HEK293 (cell line): ENCODE data around the gene ABHD15.

ENCODE experiments used
- CTCF ChIA-PET: fragments of 350-600 bp; formaldehyde crosslinking; extraction: SDS; loops from one replicate; lab custom pipeline; 2021; ENCODE audit warnings: antibody characterized with exemption; lab: Yijun Ruan, JAX
- POLR2A ChIA-PET: fragments of 300-600 bp; formaldehyde crosslinking; extraction: SDS; loops from one replicate; lab custom pipeline; 2020; ENCODE audit warnings: antibody characterized with exemption, inconsistent platforms; lab: Yijun Ruan, JAX
- H3K27ac ChIP-seq: fragments of 200-500 bp; sonication (Bioruptor generic); 2 replicates; pipeline ENCODE4 v1.5.1; 2014; ENCODE audit warnings: low read depth, low read length, control low read depth, inconsistent platforms; ENCODE audit errors: extremely low read depth
- H3K36me3 ChIP-seq, 2 experiments: fragments of 200-500 bp in 1 of 2; sonication (Bioruptor generic) in 1 of 2; 1 replicate in 1 of 2; 2 replicates in 1 of 2; pipeline ENCODE4 v1.5.1; 2014 to 2017; ENCODE audit warnings: inconsistent platforms in 2 of 2, low read length in 2 of 2; ENCODE audit not compliant: control insufficient read depth in 2 of 2, insufficient read depth in 1 of 2
- H3K4me1 ChIP-seq: fragments of 200-500 bp; sonication (Bioruptor generic); 2 replicates; pipeline ENCODE4 v1.5.1; 2014; ENCODE audit warnings: mild to moderate bottlenecking, low read length, inconsistent platforms; ENCODE audit not compliant: control insufficient read depth, insufficient read depth
- H3K4me3 ChIP-seq: 2 replicates; pipeline ENCODE4 v1.5.1; 2011; ENCODE audit warnings: low read depth, mild to moderate bottlenecking, control low read depth, low read length, moderate library complexity
- H3K9me3 ChIP-seq: fragments of 200-500 bp; sonication (Bioruptor generic); 2 replicates; pipeline ENCODE4 v1.5.1; 2014; ENCODE audit warnings: low read depth, low read length, inconsistent platforms; ENCODE audit not compliant: control insufficient read depth, insufficient read depth
- EGR2 ChIP-seq: fragments of 450-650 bp; formaldehyde crosslinking; IDR thresholded peaks from 2 replicates; pipeline ENCODE4 v1.5.1; 2016; ENCODE audit warnings: low read depth, missing biosample characterization, missing genetic modification characterization
- GLIS2 ChIP-seq: fragments of 450-650 bp; formaldehyde crosslinking; IDR thresholded peaks from 2 replicates; pipeline ENCODE4 v1.5.1; 2016; ENCODE audit warnings: missing biosample characterization, missing genetic modification characterization
- SETDB1 ChIP-seq: IDR thresholded peaks from one replicate; pipeline ENCODE4 v1.6.1; 2017; ENCODE audit warnings: mild to moderate bottlenecking, low read length, moderate library complexity, mixed read lengths; ENCODE audit not compliant: insufficient read length
- SP2 ChIP-seq: fragments of 450-650 bp; formaldehyde crosslinking; IDR thresholded peaks from 2 replicates; pipeline ENCODE4 v1.5.1; 2016; ENCODE audit warnings: missing biosample characterization, missing genetic modification characterization
- SP3 ChIP-seq: fragments of 450-650 bp; formaldehyde crosslinking; IDR thresholded peaks from 2 replicates; pipeline ENCODE4 v1.5.1; 2016; ENCODE audit warnings: missing biosample characterization, missing genetic modification characterization
- YY1 ChIP-seq: fragments of 450-650 bp; formaldehyde crosslinking; IDR thresholded peaks from 2 replicates; pipeline ENCODE4 v1.5.1; 2018; ENCODE audit warnings: missing biosample characterization, missing genetic modification characterization
- YY2 ChIP-seq: fragments of 450-650 bp; formaldehyde crosslinking; IDR thresholded peaks from 2 replicates; pipeline ENCODE4 v1.5.1; 2016; ENCODE audit warnings: missing biosample characterization, missing genetic modification characterization
- ZFHX2 ChIP-seq: fragments of 450-650 bp; formaldehyde crosslinking; conservative IDR thresholded peaks from 2 replicates; pipeline ENCODE4 v1.5.1; 2016; ENCODE audit warnings: missing biosample characterization, missing genetic modification characterization
- ZIC2 ChIP-seq: fragments of 450-650 bp; formaldehyde crosslinking; IDR thresholded peaks from 2 replicates; pipeline ENCODE4 v1.5.1; 2016; ENCODE audit warnings: missing biosample characterization, missing genetic modification characterization
- ZNF10 ChIP-seq: fragments of 450-650 bp; formaldehyde crosslinking; IDR thresholded peaks from 2 replicates; pipeline ENCODE4 v1.5.1; 2017; ENCODE audit warnings: missing biosample characterization, missing genetic modification characterization
- ZNF112 ChIP-seq: fragments of 450-650 bp; formaldehyde crosslinking; IDR thresholded peaks from 2 replicates; pipeline ENCODE4 v1.5.0; 2017; ENCODE audit warnings: missing biosample characterization, missing genetic modification characterization
- ZNF24 ChIP-seq: fragments of 450-650 bp; formaldehyde crosslinking; IDR thresholded peaks from 2 replicates; pipeline ENCODE4 v1.5.1; 2016; ENCODE audit warnings: missing biosample characterization, missing genetic modification characterization
- ZNF248 ChIP-seq: fragments of 450-650 bp; formaldehyde crosslinking; IDR thresholded peaks from 2 replicates; pipeline ENCODE4 v1.5.1; 2017; ENCODE audit warnings: missing biosample characterization, missing genetic modification characterization
- ZNF792 ChIP-seq: fragments of 450-650 bp; formaldehyde crosslinking; IDR thresholded peaks from 2 replicates; pipeline ENCODE4 v1.5.1; 2016; ENCODE audit warnings: missing biosample characterization, missing genetic modification characterization
- TF ChIP-seq, protein P1 (sequence below): fragments of 450-650 bp; formaldehyde crosslinking; IDR thresholded peaks from 2 replicates; pipeline ENCODE4 v1.5.1; 2016; ENCODE audit warnings: missing biosample characterization, missing genetic modification characterization
- TF ChIP-seq, protein P2 (sequence below): fragments of 450-650 bp; formaldehyde crosslinking; IDR thresholded peaks from 2 replicates; pipeline ENCODE4 v1.5.1; 2016; ENCODE audit warnings: missing biosample characterization, missing genetic modification characterization
- TF ChIP-seq, protein P3 (sequence below): fragments of 450-650 bp; formaldehyde crosslinking; IDR thresholded peaks from 2 replicates; pipeline ENCODE4 v1.5.1; 2016; ENCODE audit warnings: missing biosample characterization, missing genetic modification characterization

ABHD15 gene

DNA sequence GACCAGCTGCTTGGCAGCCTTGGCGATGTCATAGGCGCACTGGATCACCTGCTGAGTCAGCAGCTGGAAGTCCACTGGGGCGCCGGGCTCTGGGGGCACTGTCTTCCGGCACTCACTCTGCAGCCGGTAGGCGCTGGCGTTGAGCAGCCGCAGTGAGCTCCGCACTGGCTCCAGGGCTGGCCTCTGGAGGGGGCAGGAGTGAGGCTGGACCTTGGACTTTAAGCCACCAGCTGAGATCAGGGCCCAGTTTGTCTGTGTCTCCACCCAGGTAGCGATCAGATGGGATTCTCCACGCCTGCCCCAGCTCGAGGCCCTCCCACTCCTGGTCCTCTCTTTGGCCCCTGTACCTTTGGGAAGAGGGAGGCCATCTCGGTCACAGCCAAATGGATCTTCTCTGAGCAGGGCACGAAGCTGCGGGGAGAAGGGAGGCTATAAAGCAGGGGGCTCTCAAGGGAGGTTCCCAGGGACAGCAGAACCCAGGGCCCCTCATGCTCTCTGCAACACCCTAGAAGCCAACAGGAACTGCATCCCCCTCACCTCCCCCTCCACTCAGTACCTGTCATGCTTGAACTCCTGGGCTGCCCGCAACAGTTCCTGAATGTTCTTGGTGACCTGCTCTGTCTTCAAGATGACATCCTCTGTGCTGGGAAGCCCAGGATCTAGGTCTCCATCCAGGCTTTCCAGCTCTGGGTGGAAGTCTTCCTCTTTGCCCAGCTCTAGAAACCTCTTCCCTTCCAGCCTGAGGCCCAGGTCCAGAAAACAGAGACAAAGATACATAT is 8.1 kb upstream of the ABHD15 start:
- H3K4me1 ChIP-seq = no peaks in the 10 kb centered on the region
- H3K9me3 ChIP-seq = no peaks in the 10 kb centered on the region
- H3K27ac ChIP-seq = no peak overlapping the region
- ChIA-PET POLR2A (interaction anchor here (0.5 to 2.7 kb wide), 6 partner anchors 10 to 268 kb away, joined by 3 to 11 read pairs (median 4); partner anchors contain the start of gene ANKRD13B), CTCF (interaction anchor here (0.6 to 1.0 kb wide), 5 partner anchors 65 to 285 kb away, joined by 3 to 6 read pairs (median 3); no protein-coding TSS in a partner anchor)
- TF ChIP-seq ZIC2 (tag by site-specific recombination) = peak; percentile 49
- no peak for TF ChIP-seq SP3
- TF ChIP-seq YY2 (tag by site-specific recombination) = no peak
- TF ChIP-seq ZNF248 (tag by site-specific recombination) = no peak
- TF ChIP-seq SETDB1 = no peak
- no peak for TF ChIP-seq YY1 (tag by site-specific recombination)
- no peak for TF ChIP-seq SP2 (tag by site-specific recombination)
- H3K4me3 ChIP-seq = no peak overlapping the region
- H3K36me3 ChIP-seq = peaks cover 9 to 91% of the 10 kb centered on the region in 2 experiments

DNA sequence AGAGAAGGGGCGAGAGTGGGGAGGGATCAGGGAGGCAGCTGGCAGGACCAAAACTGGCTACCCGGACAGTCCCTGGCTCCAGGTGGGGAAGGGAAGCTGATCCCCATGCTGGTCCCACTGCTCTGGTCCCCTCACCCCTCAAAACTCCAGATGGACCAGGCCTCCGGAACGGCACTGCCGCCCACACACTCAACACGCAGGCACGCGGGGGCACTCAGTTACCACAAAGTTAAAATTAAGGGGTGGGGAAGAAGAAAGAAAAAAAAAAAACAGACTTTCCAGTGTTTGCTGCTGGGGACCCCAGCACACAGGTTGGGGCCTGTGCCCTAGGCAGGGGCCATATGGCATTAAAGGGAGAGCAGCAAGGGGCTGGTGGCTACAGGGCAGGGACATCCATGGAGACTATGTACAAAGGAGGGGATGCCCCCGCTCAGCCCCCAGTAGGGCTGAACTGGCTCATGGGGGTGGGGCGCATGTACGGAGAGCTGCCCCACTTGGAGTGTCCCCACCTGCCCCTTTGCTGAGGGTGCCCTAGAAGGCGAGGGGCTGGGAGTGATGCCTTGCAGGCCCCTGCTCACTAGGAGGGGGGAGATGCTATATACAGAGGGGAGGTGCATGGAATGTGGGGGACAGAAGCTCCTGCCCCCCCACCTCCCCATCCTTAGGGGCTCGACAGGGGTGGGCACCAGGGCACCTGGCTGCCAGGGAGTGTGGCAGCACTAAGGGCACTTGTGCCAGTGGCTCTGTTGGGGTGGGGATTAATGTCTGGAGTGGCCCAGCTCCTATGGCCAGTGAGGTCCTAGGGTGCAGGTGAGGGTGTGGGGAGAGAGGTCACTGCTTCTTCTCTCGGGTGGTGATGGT is 7.3 kb upstream of the ABHD15 start:
- CTCF ChIA-PET = interaction anchor here (0.5 to 4.9 kb wide), 7 partner anchors 8 to 286 kb away, joined by 3 to 31 read pairs (median 3); partner anchors contain the start of gene ANKRD13B
- no peak for TF ChIP-seq ZNF792
- TF ChIP-seq, protein P1, sequence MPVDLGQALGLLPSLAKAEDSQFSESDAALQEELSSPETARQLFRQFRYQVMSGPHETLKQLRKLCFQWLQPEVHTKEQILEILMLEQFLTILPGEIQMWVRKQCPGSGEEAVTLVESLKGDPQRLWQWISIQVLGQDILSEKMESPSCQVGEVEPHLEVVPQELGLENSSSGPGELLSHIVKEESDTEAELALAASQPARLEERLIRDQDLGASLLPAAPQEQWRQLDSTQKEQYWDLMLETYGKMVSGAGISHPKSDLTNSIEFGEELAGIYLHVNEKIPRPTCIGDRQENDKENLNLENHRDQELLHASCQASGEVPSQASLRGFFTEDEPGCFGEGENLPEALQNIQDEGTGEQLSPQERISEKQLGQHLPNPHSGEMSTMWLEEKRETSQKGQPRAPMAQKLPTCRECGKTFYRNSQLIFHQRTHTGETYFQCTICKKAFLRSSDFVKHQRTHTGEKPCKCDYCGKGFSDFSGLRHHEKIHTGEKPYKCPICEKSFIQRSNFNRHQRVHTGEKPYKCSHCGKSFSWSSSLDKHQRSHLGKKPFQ (tag by site-specific recombination) = no peak
- TF ChIP-seq GLIS2 (tag by site-specific recombination) = peak; percentile 45; the same call in 1 of the 2 replicates
- TF ChIP-seq ZNF10 (tag by site-specific recombination) = no peak
- peak; percentile 49; the same call in 1 of the 2 replicates for TF ChIP-seq ZFHX2 (tag by site-specific recombination)
- 0 out of 2 replicates have a peak, but pooled peaks have one; percentile 18 for TF ChIP-seq EGR2 (tag by site-specific recombination)
- no peak for TF ChIP-seq ZNF112 (tag by site-specific recombination)
- no peak for TF ChIP-seq ZNF24
- TF ChIP-seq, protein P2, sequence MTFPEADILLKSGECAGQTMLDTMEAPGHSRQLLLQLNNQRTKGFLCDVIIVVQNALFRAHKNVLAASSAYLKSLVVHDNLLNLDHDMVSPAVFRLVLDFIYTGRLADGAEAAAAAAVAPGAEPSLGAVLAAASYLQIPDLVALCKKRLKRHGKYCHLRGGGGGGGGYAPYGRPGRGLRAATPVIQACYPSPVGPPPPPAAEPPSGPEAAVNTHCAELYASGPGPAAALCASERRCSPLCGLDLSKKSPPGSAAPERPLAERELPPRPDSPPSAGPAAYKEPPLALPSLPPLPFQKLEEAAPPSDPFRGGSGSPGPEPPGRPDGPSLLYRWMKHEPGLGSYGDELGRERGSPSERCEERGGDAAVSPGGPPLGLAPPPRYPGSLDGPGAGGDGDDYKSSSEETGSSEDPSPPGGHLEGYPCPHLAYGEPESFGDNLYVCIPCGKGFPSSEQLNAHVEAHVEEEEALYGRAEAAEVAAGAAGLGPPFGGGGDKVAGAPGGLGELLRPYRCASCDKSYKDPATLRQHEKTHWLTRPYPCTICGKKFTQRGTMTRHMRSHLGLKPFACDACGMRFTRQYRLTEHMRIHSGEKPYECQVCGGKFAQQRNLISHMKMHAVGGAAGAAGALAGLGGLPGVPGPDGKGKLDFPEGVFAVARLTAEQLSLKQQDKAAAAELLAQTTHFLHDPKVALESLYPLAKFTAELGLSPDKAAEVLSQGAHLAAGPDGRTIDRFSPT (tag by site-specific recombination) = peak; percentile 83
- TF ChIP-seq, protein P3, sequence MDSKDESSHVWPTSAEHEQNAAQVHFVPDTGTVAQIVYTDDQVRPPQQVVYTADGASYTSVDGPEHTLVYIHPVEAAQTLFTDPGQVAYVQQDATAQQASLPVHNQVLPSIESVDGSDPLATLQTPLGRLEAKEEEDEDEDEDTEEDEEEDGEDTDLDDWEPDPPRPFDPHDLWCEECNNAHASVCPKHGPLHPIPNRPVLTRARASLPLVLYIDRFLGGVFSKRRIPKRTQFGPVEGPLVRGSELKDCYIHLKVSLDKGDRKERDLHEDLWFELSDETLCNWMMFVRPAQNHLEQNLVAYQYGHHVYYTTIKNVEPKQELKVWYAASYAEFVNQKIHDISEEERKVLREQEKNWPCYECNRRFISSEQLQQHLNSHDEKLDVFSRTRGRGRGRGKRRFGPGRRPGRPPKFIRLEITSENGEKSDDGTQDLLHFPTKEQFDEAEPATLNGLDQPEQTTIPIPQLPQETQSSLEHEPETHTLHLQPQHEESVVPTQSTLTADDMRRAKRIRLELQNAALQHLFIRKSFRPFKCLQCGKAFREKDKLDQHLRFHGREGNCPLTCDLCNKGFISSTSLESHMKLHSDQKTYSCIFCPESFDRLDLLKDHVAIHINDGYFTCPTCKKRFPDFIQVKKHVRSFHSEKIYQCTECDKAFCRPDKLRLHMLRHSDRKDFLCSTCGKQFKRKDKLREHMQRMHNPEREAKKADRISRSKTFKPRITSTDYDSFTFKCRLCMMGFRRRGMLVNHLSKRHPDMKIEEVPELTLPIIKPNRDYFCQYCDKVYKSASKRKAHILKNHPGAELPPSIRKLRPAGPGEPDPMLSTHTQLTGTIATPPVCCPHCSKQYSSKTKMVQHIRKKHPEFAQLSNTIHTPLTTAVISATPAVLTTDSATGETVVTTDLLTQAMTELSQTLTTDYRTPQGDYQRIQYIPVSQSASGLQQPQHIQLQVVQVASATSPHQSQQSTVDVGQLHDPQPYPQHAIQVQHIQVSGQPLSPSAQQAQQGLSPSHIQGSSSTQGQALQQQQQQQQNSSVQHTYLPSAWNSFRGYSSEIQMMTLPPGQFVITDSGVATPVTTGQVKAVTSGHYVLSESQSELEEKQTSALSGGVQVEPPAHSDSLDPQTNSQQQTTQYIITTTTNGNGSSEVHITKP (tag by site-specific recombination) = 0 out of 2 replicates have a peak, but pooled peaks have one; percentile 25
- H3K36me3 ChIP-seq = peaks cover 3 to 83% of the 10 kb centered on the region in 2 experiments
- H3K27ac ChIP-seq = 0 out of 2 replicates have a peak overlapping the region, but pooled peaks have one; percentile 9
- H3K4me3 ChIP-seq = no peak overlapping the region
- POLR2A ChIA-PET = interaction anchor here (0.7 to 2.7 kb wide), 4 partner anchors 11 to 204 kb away, joined by 3 to 11 read pairs (median 4); partner anchors contain the start of gene ANKRD13B
- H3K4me1 ChIP-seq = peaks cover 5% of the 10 kb centered on the region
- no peaks in the 10 kb centered on the region for H3K9me3 ChIP-seq
